ENCODE data around the gene ZNF341.

DNA sequence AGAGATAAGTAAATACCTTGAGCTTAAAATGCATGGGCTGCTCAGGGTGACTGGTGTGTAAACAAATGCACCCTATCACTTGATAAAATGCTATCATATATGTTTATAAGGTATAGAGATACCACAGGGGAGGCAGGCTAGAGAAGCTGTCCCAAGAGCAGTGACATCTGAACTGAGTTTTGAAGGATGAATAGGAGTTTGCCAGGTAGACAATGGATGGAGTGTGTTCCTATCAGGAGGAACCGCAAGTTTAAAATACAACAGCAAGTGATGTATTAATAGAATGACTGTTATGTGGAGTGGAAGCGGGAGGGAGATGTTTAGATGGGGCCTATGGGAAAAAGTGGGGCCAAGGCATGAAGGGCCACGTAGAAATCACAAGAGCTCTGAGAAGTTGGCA, 40.6 kb downstream of the ZNF341 start:
- TF ChIP-seq EZH2 (IDR thresholded peaks at IDR 0.05; ENCODE audit: low read length): no peak
- TF ChIP-seq, protein P1, sequence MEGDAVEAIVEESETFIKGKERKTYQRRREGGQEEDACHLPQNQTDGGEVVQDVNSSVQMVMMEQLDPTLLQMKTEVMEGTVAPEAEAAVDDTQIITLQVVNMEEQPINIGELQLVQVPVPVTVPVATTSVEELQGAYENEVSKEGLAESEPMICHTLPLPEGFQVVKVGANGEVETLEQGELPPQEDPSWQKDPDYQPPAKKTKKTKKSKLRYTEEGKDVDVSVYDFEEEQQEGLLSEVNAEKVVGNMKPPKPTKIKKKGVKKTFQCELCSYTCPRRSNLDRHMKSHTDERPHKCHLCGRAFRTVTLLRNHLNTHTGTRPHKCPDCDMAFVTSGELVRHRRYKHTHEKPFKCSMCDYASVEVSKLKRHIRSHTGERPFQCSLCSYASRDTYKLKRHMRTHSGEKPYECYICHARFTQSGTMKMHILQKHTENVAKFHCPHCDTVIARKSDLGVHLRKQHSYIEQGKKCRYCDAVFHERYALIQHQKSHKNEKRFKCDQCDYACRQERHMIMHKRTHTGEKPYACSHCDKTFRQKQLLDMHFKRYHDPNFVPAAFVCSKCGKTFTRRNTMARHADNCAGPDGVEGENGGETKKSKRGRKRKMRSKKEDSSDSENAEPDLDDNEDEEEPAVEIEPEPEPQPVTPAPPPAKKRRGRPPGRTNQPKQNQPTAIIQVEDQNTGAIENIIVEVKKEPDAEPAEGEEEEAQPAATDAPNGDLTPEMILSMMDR (optimal IDR thresholded peaks at IDR 0.05 in 1 of 3, IDR thresholded peaks at IDR 0.05 in 1 of 3, conservative IDR thresholded peaks at IDR 0.05 in 1 of 3; ENCODE audit: extremely low read depth in 1 of 3, insufficient read depth in 2 of 3, low read length in 3 of 3): no peak

Data from keratinocyte (primary cell).